ENCODE measurements around the gene KLHL29. TPM values are rescaled to one million over a fixed set of nuclear protein-coding genes. Genes with fewer than 3 reads are reported as not detected.

KLHL29 gene
- total RNA-seq, 1 donor from 2014 or later = 3.8 TPM

GRCh38 chr2:23680951-23681350 lies 296.0 kb downstream of the KLHL29 start:
- Mint-ChIP-seq H3K4me1 (peaks cover 2% of the 10 kb centered on the region), H3K9me3 (no peaks in the 10 kb centered on the region), H3K27me3 (no peaks in the 10 kb centered on the region), H3K4me3 (no peak overlapping the region), H3K36me3 (ENCODE audit: low read depth) (no peaks in the 10 kb centered on the region), H3K27ac (no peak overlapping the region)
- no peak for DNase-seq
- intact Hi-C loops (cut with micrococcal nuclease) = no loop called here

GRCh38 chr2:23681356-23682140 lies 296.6 kb downstream of the KLHL29 start:
- no peak for DNase-seq
- Mint-ChIP-seq H3K4me3 (no peak overlapping the region), H3K36me3 (ENCODE audit: low read depth) (no peaks in the 10 kb centered on the region), H3K4me1 (peaks cover 2% of the 10 kb centered on the region), H3K27me3 (no peaks in the 10 kb centered on the region), H3K27ac (no peak overlapping the region), H3K9me3 (no peaks in the 10 kb centered on the region)
- intact Hi-C loops (cut with micrococcal nuclease) = no loop called here

- Mint-ChIP-seq H3K9me3 (no peaks in the 10 kb centered on the region), H3K27me3 (no peaks in the 10 kb centered on the region), H3K36me3 (ENCODE audit: low read depth) (no peaks in the 10 kb centered on the region), H3K4me3 (no peak overlapping the region), H3K27ac (no peak overlapping the region), H3K4me1 (peaks cover 2% of the 10 kb centered on the region)
- no peak for DNase-seq
- intact Hi-C loops (cut with micrococcal nuclease) = no loop called here
Measured at GRCh38 chr2:23682481-23682880, 297.5 kb downstream of the KLHL29 start.

GRCh38 chr2:23683001-23683400 lies 298.0 kb downstream of the KLHL29 start:
- Mint-ChIP-seq H3K27me3 (no peaks in the 10 kb centered on the region), H3K36me3 (ENCODE audit: low read depth) (no peaks in the 10 kb centered on the region), H3K9me3 (no peaks in the 10 kb centered on the region), H3K27ac (no peak overlapping the region), H3K4me3 (no peak overlapping the region), H3K4me1 (peaks cover 2% of the 10 kb centered on the region)
- intact Hi-C loops (cut with micrococcal nuclease) = no loop called here
- no peak for DNase-seq

GRCh38 chr2:23684395-23685176 lies 299.6 kb downstream of the KLHL29 start:
- Mint-ChIP-seq H3K4me1 (peaks cover 2% of the 10 kb centered on the region), H3K9me3 (no peaks in the 10 kb centered on the region), H3K27me3 (no peaks in the 10 kb centered on the region), H3K36me3 (ENCODE audit: low read depth) (no peaks in the 10 kb centered on the region), H3K4me3 (no peak overlapping the region), H3K27ac (no peak overlapping the region)
- intact Hi-C loops (cut with micrococcal nuclease) = no loop called here
- no peak for DNase-seq

- Mint-ChIP-seq H3K9me3 (no peaks in the 10 kb centered on the region), H3K4me1 (peaks cover 2% of the 10 kb centered on the region), H3K36me3 (ENCODE audit: low read depth) (no peaks in the 10 kb centered on the region), H3K4me3 (no peak overlapping the region), H3K27ac (no peak overlapping the region), H3K27me3 (no peaks in the 10 kb centered on the region)
- intact Hi-C loops (cut with micrococcal nuclease) = no loop called here
- DNase-seq = no peak
Measured at GRCh38 chr2:23685181-23685580, 300.2 kb downstream of the KLHL29 start.

GRCh38 chr2:23685706-23686105 lies 300.7 kb downstream of the KLHL29 start:
- Mint-ChIP-seq H3K36me3 (ENCODE audit: low read depth) (no peaks in the 10 kb centered on the region), H3K27me3 (no peaks in the 10 kb centered on the region), H3K27ac (no peak overlapping the region), H3K4me3 (no peak overlapping the region), H3K9me3 (no peaks in the 10 kb centered on the region), H3K4me1 (peaks cover 2% of the 10 kb centered on the region)
- no peak for DNase-seq
- intact Hi-C loops (cut with micrococcal nuclease) = no loop called here

GRCh38 chr2:23686405-23687029 lies 301.5 kb downstream of the KLHL29 start:
- no peak overlapping the region for H3K27ac Mint-ChIP-seq
- intact Hi-C loops (cut with micrococcal nuclease) = no loop called here
- no peaks in the 10 kb centered on the region for H3K27me3 Mint-ChIP-seq
- no peaks in the 10 kb centered on the region for H3K9me3 Mint-ChIP-seq
- no peak for DNase-seq
- peaks cover 2% of the 10 kb centered on the region for H3K4me1 Mint-ChIP-seq
- H3K36me3 Mint-ChIP-seq (ENCODE audit: low read depth) = no peaks in the 10 kb centered on the region
- no peak overlapping the region for H3K4me3 Mint-ChIP-seq

GRCh38 chr2:23687214-23687613 lies 302.2 kb downstream of the KLHL29 start:
- no peak for DNase-seq
- Mint-ChIP-seq H3K27me3 (no peaks in the 10 kb centered on the region), H3K4me1 (no peaks in the 10 kb centered on the region), H3K36me3 (ENCODE audit: low read depth) (no peaks in the 10 kb centered on the region), H3K9me3 (no peaks in the 10 kb centered on the region), H3K27ac (no peak overlapping the region), H3K4me3 (no peak overlapping the region)
- intact Hi-C loops (cut with micrococcal nuclease) = no loop called here

GRCh38 chr2:23687713-23688112 lies 302.7 kb downstream of the KLHL29 start:
- no peak overlapping the region for H3K27ac Mint-ChIP-seq
- intact Hi-C loops (cut with micrococcal nuclease) = no loop called here
- no peak overlapping the region for H3K4me3 Mint-ChIP-seq
- H3K27me3 Mint-ChIP-seq = no peaks in the 10 kb centered on the region
- no peaks in the 10 kb centered on the region for H3K9me3 Mint-ChIP-seq
- no peaks in the 10 kb centered on the region for H3K4me1 Mint-ChIP-seq
- H3K36me3 Mint-ChIP-seq (ENCODE audit: low read depth) = no peaks in the 10 kb centered on the region
- no peak for DNase-seq

- H3K9me3 Mint-ChIP-seq = no peaks in the 10 kb centered on the region
- H3K27ac Mint-ChIP-seq = no peak overlapping the region
- H3K27me3 Mint-ChIP-seq = no peaks in the 10 kb centered on the region
- H3K4me1 Mint-ChIP-seq = no peaks in the 10 kb centered on the region
- intact Hi-C loops (cut with micrococcal nuclease) = no loop called here
- no peaks in the 10 kb centered on the region for H3K36me3 Mint-ChIP-seq (ENCODE audit: low read depth)
- no peak overlapping the region for H3K4me3 Mint-ChIP-seq
- no peak for DNase-seq
Measured at GRCh38 chr2:23688486-23689130, 303.6 kb downstream of the KLHL29 start.

- Mint-ChIP-seq H3K4me3 (no peak overlapping the region), H3K27me3 (no peaks in the 10 kb centered on the region), H3K36me3 (ENCODE audit: low read depth) (no peaks in the 10 kb centered on the region), H3K4me1 (no peaks in the 10 kb centered on the region), H3K9me3 (no peaks in the 10 kb centered on the region), H3K27ac (no peak overlapping the region)
- intact Hi-C loops (cut with micrococcal nuclease) = no loop called here
- no peak for DNase-seq
Measured at GRCh38 chr2:23689131-23689700, 304.2 kb downstream of the KLHL29 start.

- no peaks in the 10 kb centered on the region for H3K4me1 Mint-ChIP-seq
- DNase-seq = no peak
- intact Hi-C loops (cut with micrococcal nuclease) = no loop called here
- no peak overlapping the region for H3K27ac Mint-ChIP-seq
- H3K36me3 Mint-ChIP-seq (ENCODE audit: low read depth) = no peaks in the 10 kb centered on the region
- H3K4me3 Mint-ChIP-seq = no peak overlapping the region
- no peaks in the 10 kb centered on the region for H3K9me3 Mint-ChIP-seq
- no peaks in the 10 kb centered on the region for H3K27me3 Mint-ChIP-seq
Measured at GRCh38 chr2:23689891-23690290, 304.9 kb downstream of the KLHL29 start.

Data from activated CD4-positive, alpha-beta T cell treated with anti-CD3 and anti-CD28 coated beads, Interleukin-2, amount 10 ng/mL, durations not matched to agents 24 days and 14 days (primary cell).